Effector memory CD4-positive, alpha-beta T cell (primary cell): ENCODE results near the gene PHLDB1.
"Not testable (repeated sequence)": the region's sequence is repeated elsewhere in the genome, so short reads cannot be mapped to it uniquely, and the experiment has no call there.

ENCODE experiments used
- DNase-seq, 3 donors: peaks; one replicate each; pipeline ENCODE4 v3.0.0-alpha.2; 2020
- H3K27ac ChIP-seq: 2 replicates; pipeline ENCODE4 v1.7.0; 2013; ENCODE audit warnings: mild to moderate bottlenecking, low read length, moderate library complexity; ENCODE audit not compliant: insufficient read depth, poor library complexity, severe bottlenecking
- H3K27me3 ChIP-seq: replicated peaks from 2 replicates; pipeline ENCODE4 v1.7.0; 2013; ENCODE audit warnings: mild to moderate bottlenecking, low read length; ENCODE audit not compliant: insufficient read depth, control insufficient read depth, poor library complexity, severe bottlenecking
- H3K36me3 ChIP-seq: 2 replicates; pipeline ENCODE4 v1.7.0; 2013; ENCODE audit warnings: mild to moderate bottlenecking, low read length, moderate library complexity; ENCODE audit not compliant: control insufficient read depth, insufficient read depth
- H3K4me1 ChIP-seq: 2 replicates; pipeline ENCODE4 v1.7.0; 2013; ENCODE audit warnings: low read length, mild to moderate bottlenecking; ENCODE audit not compliant: control insufficient read depth, insufficient read depth, poor library complexity, severe bottlenecking
- H3K4me3 ChIP-seq: 2 replicates; pipeline ENCODE4 v1.7.0; 2013; ENCODE audit warnings: low read length, low read depth, mild to moderate bottlenecking; ENCODE audit not compliant: insufficient read depth, poor library complexity, severe bottlenecking
- H3K9me3 ChIP-seq: 2 replicates; pipeline ENCODE4 v1.7.0; 2013; ENCODE audit warnings: mild to moderate bottlenecking, low read length, moderate library complexity; ENCODE audit not compliant: control insufficient read depth

PHLDB1 gene

DNA sequence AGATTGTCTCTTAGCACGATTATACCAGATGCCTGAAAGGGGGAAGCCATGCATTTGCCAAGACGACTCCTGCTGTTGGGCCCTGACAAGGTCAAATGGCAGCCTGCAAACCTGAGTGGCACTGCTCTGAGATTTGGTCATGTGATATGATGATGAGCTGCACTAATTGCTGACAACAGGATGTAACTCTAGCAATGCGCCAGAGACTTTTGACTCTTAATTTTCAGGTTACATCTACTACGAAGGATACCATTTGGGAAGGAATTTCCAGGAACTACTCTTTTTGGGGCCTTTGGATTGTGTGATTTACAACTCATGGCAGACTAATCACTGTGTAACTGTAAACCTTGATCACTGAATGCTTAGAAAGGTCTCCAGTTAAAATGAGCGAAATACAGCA is 59.0 kb downstream of the PHLDB1 start:
- Histone ChIP-seq H3K4me3 (no peak overlapping the region), H3K27me3 (no peaks in the 10 kb centered on the region), H3K36me3 (no peaks in the 10 kb centered on the region), H3K27ac (no peak overlapping the region), H3K4me1 (no peaks in the 10 kb centered on the region), H3K9me3 (no peaks in the 10 kb centered on the region)
- DNase-seq: no peak

DNA sequence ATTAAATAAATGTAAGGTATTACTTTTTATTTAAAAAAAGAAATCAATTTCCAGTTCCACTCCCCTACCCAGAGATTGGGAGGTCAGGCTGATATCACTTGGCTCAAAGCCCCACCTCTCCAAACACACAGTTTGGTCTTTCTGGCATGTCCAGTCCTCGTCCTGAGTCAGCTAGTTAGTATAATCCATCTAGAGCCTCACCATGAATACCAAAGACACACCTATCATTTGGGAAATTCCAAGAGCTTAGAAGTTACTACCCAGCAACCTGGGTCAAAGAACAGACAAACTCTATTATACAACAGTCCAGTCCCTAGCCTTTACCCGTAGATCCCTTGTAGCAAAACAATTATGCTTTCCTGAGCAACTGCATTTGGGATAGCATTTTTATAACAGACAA is 62.6 kb downstream of the PHLDB1 start:
- Histone ChIP-seq H3K4me1 (no peaks in the 10 kb centered on the region), H3K9me3 (no peaks in the 10 kb centered on the region), H3K27me3 (no peaks in the 10 kb centered on the region), H3K36me3 (no peaks in the 10 kb centered on the region), H3K4me3 (no peak overlapping the region), H3K27ac (no peak overlapping the region)
- DNase-seq: no peak

DNA sequence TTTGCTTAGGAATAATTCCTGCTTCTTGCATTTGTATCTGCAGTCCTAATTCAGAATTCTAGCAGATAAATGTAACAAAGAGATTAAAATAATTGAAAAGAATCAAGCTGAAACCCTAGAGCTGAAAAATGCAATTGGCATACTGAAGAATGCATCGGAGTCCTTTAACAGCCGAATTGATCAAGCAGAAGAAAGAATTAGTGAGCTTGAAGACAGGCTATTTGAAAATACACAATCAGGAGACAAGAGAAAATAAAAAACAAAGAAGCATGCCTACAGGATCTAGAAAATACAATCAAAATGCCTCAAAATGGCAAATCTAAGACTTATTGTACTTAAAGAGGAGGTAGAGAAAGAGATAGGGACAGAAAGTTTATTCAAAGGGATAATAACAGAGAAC is 63.8 kb downstream of the PHLDB1 start:
- Histone ChIP-seq H3K4me1 (no peaks in the 10 kb centered on the region), H3K36me3 (no peaks in the 10 kb centered on the region), H3K27me3 (no peaks in the 10 kb centered on the region), H3K9me3 (no peaks in the 10 kb centered on the region), H3K4me3 (no peak overlapping the region), H3K27ac (no peak overlapping the region)
- DNase-seq: no peak

DNA sequence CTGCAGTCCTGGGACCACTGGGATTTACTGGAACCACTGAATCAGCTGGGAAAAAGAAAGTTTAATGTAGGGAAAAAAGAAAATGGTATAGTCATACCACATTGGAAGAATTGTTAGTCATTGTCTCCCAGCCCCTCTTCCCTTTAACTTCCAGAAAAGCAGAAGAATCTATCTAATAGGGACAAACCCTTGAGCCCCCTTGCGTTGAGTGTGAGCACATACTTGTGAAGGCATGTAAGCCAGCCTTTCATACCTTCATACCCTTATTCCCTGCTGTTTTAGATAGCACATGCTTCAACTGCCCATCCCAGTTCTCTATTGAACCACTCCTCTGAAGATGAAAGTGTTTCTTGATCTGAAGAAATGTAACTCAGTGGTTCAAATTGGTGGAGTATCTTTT is 65.4 kb downstream of the PHLDB1 start:
- DNase-seq: no peak

DNA sequence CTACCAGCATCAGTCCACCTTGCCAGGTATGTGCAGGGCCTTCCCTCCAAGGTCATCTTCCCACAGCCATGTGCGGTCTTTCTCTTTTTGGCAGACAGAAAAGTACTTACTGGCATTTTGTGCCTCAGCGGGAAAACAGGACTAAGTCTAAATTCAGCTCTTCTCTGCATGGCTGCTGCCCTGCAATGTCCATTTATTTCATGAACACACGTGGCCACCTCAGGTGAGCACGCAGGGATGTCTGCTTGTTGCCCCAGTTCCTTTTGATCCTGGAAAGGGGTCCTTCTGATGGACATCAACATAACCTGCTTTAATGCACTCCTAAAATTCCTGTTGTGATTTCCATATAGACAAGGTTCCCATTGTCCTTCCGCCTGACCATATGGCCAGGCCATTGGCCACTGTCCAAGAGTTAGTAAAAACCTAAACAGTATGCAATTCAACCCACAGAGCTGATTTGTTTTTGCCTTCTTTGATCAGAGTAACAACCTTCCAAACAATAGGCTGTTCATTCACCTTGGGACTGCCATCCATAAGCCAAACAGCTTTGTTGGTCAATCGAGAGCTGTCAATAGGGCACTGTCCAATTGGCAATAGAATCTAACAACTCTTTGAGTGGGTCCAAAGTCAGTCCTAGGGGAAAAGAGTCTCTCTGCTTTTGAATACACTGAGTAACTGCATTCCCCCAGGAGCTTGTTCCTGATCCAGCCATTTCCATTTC is 66.1 kb downstream of the PHLDB1 start:
- no peaks in the 10 kb centered on the region for H3K9me3 ChIP-seq
- H3K27ac ChIP-seq: no peak overlapping the region
- no peak overlapping the region for H3K4me3 ChIP-seq
- H3K36me3 ChIP-seq: no peaks in the 10 kb centered on the region
- no peaks in the 10 kb centered on the region for H3K4me1 ChIP-seq
- no peaks in the 10 kb centered on the region for H3K27me3 ChIP-seq
- no peak for DNase-seq

More for the DNA sequence above, 65.4 kb downstream of the PHLDB1 start:
- no peaks in the 10 kb centered on the region for H3K4me1 ChIP-seq
- no peak overlapping the region for H3K4me3 ChIP-seq
- H3K27ac ChIP-seq: no peak overlapping the region
- no peaks in the 10 kb centered on the region for H3K9me3 ChIP-seq
- no peaks in the 10 kb centered on the region for H3K27me3 ChIP-seq
- H3K36me3 ChIP-seq: no peaks in the 10 kb centered on the region

DNA sequence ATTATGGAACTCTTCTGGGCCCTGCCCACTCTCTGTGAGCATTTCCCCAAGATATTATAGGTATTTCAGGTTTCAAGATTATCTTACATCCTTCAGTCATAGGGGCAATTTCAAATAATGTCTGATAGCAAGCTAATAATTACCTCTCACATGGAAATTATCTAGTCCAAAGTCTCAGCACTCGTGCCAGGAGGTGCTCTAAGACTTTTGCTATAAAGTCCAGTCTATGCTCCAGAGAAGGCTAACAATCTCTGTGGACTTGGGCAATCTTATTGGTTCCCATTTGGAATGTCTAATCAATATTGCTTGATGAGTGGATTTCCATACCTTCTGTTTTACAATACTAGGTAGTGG is 66.6 kb downstream of the PHLDB1 start:
- no peak for DNase-seq

DNA sequence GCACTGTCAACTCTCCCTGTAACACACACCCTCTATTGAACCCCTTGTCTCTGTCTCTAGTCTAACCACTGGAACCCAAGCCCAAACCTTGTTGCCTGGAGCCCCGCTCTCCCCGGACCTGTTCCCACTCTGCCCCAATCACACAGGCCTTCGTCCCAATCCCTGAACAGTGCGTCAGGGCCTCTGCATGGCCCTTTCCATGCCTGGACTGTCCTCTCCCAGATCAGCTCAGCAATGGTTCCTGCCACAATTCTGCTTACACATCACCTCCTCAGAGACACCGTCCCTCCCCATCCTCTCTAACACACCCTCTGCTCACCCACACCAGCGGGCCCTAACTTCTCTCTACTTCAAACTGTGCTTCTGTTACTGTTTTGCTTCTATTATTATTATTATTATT is 70.6 kb downstream of the PHLDB1 start:
- DNase-seq: no peak
- H3K4me1 ChIP-seq: no peaks in the 10 kb centered on the region
- no peaks in the 10 kb centered on the region for H3K9me3 ChIP-seq
- H3K36me3 ChIP-seq: no peaks in the 10 kb centered on the region
- H3K27me3 ChIP-seq: no peaks in the 10 kb centered on the region
- H3K27ac ChIP-seq: no peak overlapping the region
- H3K4me3 ChIP-seq: no peak overlapping the region

More for the DNA sequence above, 66.6 kb downstream of the PHLDB1 start:
- Histone ChIP-seq H3K27me3 (no peaks in the 10 kb centered on the region), H3K36me3 (no peaks in the 10 kb centered on the region), H3K4me3 (no peak overlapping the region), H3K27ac (no peak overlapping the region), H3K4me1 (no peaks in the 10 kb centered on the region), H3K9me3 (no peaks in the 10 kb centered on the region)

DNA sequence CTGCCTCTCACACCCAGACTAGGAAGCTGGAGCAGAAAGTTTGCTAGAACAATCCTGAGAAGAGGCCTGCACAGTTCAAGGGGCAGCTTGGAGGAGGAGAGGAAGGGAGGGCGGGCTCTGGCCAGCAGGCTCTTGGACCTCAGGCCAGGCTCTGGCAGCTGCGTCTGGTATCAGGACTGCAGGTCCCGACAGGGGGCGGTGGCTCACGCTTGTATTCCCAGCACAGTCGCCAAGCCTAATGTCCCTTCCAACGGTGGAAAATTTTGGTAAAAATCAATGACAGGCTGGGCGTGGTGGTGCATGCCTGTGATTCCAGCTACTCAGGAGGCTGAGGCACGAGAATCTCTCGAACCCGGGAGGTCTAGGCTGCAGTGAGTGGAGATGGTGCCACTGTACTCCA is 71.5 kb downstream of the PHLDB1 start:
- DNase-seq, H3K36me3 ChIP-seq, H3K27ac ChIP-seq, H3K4me3 ChIP-seq, H3K27me3 ChIP-seq, H3K4me1 ChIP-seq, H3K9me3 ChIP-seq: not testable (repeated sequence)

DNA sequence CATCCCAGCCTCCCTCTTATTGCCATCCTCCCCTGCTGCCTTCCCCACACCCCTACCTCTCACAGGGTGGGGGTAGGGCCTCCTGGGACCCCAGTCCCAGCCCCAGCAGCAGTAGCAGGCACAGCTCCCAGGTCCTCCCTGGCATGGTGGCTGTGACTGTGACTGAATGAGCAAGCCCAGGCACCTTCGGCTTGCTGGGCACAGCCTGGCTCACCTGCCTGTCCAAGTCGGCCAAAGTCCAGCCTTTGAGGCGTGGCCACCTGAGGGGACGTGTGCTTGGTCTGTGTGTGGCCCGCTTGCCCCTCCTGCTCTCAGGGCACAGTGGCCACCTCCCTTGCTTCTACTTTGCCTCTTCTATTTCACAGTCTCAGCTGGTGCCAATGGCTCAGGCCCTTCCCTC is 72.1 kb downstream of the PHLDB1 start, which contains the start of gene TREH:
Gene TREH (minus strand): TSS at position 168 of the 400 bp plus-strand sequence. CDS start 23 bp downstream, at position 145.
- Histone ChIP-seq H3K9me3 (no peaks in the 10 kb centered on the region), H3K4me1 (no peaks in the 10 kb centered on the region), H3K36me3 (no peaks in the 10 kb centered on the region), H3K27ac (no peak within 1 kb of the TSS), H3K4me3 (no peak within 1 kb of the TSS), H3K27me3 (no peaks in the 10 kb centered on the region)
- DNase-seq: no peak

DNA sequence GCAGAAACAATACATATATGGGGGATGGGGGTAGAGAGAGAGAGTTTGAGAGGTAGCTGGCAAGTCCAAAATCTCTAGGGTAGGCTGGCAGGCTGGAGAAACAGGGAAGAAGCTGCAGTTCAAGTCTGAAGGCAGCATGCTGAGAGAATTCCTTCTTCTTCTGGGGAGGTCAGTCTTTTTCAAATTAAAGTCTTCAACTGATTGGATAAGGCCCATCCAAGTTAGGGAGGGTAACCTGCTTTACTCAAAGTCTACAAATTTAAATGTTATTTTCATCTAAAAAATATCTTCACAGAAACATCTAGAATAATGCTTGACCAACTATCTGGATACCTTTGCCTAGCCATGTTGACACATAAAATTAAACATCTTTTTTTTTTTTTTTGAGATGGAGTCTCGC is 75.0 kb downstream of the PHLDB1 start:
- H3K27ac ChIP-seq: no peak overlapping the region
- no peak for DNase-seq
- H3K27me3 ChIP-seq: no peaks in the 10 kb centered on the region
- no peaks in the 10 kb centered on the region for H3K36me3 ChIP-seq
- no peak overlapping the region for H3K4me3 ChIP-seq
- H3K4me1 ChIP-seq: no peaks in the 10 kb centered on the region
- no peaks in the 10 kb centered on the region for H3K9me3 ChIP-seq
